ENCODE measurements around the gene CHD9.

- no peak for TF ChIP-seq CTCF (IDR thresholded peaks at IDR 0.05 in 4 of 5, conservative IDR thresholded peaks at IDR 0.05 in 1 of 5)
- TF ChIP-seq POLR2A (IDR thresholded peaks at IDR 0.05), result no peak
Measured at GRCh38 chr16:53266156-53266555, 211.4 kb downstream of the CHD9 start.

Data from gastrocnemius medialis (tissue), 4 donors.